ENCODE results near the gene RGL1.

The RGL1 gene

DNA sequence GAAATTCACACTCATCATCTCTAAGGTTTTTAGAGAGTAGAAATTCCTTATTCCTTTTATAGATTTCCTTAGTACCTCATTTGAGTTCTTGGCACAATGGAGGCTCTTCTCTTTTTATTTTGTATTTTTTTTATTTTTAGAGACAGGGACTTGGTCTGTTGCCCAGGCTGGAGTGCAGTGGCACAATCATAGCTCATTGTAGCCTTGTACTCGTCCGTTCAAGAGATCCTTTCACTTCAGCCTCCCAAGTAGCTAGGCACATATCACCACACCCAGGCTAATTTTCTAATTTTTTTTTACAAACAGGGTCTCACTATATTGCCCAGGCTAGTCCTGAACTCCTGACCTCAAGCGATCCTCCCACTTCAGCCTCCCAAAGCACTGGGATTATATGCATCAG is 29.6 kb downstream of the RGL1 start:
- FAIRE-seq, result no peak
- TF ChIP-seq, protein P1, sequence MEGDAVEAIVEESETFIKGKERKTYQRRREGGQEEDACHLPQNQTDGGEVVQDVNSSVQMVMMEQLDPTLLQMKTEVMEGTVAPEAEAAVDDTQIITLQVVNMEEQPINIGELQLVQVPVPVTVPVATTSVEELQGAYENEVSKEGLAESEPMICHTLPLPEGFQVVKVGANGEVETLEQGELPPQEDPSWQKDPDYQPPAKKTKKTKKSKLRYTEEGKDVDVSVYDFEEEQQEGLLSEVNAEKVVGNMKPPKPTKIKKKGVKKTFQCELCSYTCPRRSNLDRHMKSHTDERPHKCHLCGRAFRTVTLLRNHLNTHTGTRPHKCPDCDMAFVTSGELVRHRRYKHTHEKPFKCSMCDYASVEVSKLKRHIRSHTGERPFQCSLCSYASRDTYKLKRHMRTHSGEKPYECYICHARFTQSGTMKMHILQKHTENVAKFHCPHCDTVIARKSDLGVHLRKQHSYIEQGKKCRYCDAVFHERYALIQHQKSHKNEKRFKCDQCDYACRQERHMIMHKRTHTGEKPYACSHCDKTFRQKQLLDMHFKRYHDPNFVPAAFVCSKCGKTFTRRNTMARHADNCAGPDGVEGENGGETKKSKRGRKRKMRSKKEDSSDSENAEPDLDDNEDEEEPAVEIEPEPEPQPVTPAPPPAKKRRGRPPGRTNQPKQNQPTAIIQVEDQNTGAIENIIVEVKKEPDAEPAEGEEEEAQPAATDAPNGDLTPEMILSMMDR (IDR thresholded peaks at IDR 0.05; ENCODE audit: insufficient read depth, missing control alignments), result no peak

DNA sequence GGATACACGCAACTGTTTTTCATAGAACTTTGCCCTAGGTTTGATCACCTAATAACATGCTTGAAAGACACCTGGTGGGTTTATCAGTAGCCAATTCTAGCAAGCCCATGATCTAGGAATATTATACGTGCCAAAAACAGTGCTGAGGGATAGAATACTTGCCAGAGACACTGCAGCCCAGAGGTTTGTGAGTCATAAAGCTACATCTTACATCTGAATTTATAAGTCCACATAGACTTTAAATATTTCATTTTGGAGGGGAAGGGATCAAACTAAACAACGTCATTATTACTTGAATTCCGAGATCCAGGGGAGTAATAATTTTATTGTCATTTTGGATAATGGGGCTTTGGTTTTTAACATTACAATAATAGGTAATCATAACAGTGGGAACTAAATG is 31.7 kb downstream of the RGL1 start:
- FAIRE-seq (no peak), DNase-seq (ENCODE audit: insufficient read length, low spot score) (no peak)
- TF ChIP-seq, protein P1 (IDR thresholded peaks at IDR 0.05; ENCODE audit: insufficient read depth, missing control alignments), result no peak

More for the DNA sequence above, 29.6 kb downstream of the RGL1 start:
- no peak for DNase-seq (ENCODE audit: insufficient read length, low spot score)

DNA sequence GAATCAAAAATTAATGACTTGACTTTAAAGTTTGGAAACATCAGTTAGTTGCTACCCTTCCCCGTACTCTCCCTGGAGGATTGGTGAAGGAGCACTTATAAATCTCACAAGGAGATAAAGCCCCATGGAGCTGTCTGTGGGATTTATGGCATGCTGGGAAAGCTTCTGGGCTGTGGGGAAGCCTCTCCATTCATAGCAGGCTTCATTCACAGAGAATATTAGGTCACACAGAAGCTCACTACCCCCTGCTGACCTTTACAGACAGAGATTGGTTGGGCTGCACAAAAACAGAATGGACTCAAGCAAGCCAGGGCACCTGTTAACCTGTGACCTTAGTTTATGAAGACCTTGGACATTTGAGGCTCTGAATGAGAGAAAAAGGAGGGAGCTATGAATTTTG is 32.1 kb downstream of the RGL1 start:
- no peak for FAIRE-seq
- TF ChIP-seq, protein P1 (IDR thresholded peaks at IDR 0.05; ENCODE audit: insufficient read depth, missing control alignments), result no peak
- DNase-seq (ENCODE audit: insufficient read length, low spot score), result no peak

DNA sequence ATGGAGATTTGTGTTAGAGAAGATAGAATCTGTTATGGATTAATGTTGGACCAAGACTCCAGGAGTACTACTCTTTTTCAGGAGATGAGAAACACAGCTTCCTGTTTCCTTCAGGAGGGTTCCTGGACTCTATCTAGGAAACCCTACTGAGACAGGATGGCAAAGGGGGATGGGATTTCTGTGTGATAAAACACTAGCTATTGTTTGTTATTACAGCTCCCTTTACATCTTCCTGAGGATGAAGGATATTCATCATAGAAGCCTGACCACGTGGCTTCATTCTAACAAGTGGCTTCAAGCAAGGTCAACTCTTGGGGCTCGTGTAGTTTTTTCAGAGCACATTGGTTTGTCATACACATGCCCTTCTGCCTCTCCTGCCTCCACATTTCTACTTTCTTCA is 33.3 kb downstream of the RGL1 start:
- TF ChIP-seq, protein P1 (IDR thresholded peaks at IDR 0.05; ENCODE audit: insufficient read depth, missing control alignments), result no peak
- FAIRE-seq (no peak), DNase-seq (ENCODE audit: insufficient read length, low spot score) (no peak)

DNA sequence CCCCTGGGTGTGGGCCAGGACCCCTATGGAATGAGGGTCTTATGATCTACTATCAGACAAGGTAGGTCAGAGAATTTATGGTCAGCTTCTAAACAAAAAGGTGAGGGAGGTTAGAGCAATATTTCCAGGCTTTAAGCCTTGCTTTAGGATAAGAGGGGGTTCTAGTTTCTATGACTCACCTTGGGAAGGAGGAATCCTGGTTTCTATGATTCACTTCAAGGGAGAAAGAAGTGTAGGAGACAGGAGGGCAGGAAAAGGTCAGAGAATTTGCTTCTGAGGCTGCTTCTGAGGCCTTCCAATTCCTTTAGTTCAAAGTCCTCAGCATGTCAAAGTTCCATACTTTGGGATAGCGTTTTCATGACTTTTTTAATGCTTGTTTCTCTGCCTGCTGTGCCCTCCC is 35.2 kb downstream of the RGL1 start:
- TF ChIP-seq, protein P1 (IDR thresholded peaks at IDR 0.05; ENCODE audit: insufficient read depth, missing control alignments), result no peak
- no peak for FAIRE-seq
- DNase-seq (ENCODE audit: insufficient read length, low spot score), result no peak

DNA sequence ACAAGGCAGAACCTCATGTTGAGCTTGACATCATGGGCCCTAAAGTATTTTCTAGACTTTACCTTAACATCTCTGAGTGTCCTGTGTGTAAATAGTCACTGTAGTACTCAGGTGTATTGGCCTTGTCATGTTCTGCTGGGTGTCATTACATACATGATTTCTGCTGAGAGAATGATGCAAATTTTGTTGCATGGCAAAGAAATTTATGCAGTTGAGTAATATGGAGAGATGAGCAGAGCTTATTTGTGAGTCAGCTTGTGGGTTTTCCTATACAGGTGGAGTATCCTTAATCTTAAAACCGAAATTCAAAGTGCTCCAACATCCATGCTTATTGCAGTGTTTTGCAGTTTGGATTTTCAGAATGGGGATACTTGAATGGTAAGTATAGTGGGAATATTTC is 36.6 kb downstream of the RGL1 start:
- TF ChIP-seq, protein P1 (IDR thresholded peaks at IDR 0.05; ENCODE audit: insufficient read depth, missing control alignments), result no peak
- no peak for FAIRE-seq
- no peak for DNase-seq (ENCODE audit: insufficient read length, low spot score)

DNA sequence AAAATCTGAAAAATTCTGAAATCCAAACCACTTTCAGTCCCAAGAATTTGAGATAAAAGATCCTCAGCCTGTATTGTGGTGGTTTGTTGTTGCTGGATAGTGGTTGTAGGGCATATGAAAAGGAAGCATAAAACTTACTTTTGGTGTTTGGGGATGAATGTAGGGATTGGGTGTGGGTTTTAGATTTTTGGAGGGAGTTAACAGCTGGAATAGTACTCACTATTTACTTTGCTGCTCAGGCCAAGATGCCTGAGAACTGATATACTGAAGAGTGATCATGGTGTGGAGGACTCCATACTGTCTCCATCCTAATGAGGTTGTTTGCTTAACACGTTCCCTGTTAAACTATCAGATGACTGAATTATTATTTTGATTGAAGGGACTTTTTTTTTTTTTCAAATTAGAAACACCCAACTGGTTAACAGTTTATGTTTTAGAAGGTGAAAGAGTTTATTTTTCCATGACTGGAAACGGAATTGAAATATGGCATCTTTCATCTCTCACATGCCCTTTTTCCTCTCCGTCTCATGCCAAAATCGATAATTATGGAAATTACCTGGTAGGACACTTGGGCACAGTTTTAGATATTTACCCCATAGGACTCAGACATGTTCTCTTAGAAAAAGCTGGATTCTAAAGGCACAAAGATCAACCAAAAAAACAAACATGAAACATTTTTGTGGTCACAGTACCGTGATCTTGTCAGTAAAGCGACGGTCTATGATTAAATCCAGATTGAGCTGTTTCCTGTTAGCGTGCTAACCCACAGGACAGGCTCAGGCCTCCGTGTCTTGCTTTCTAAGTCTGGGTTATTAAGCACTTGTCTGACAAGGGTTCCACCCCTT is 37.3 kb downstream of the RGL1 start:
- TF ChIP-seq, protein P1 (IDR thresholded peaks at IDR 0.05; ENCODE audit: insufficient read depth, missing control alignments), result no peak
- no peak for DNase-seq (ENCODE audit: insufficient read length, low spot score)
- FAIRE-seq, result no peak
